AML-193 (cell line): ENCODE results near the gene NEURL1.
"Not testable (repeated sequence)": the region's sequence is repeated elsewhere in the genome, so short reads cannot be mapped to it uniquely, and the experiment has no call there.

ENCODE experiments used
- DNase-seq, 2 experiments: peaks; one replicate each; lab custom pipeline; 2025; lab: John Stamatoyannopoulos, UW

Gene NEURL1

GRCh38 chr10:103622935-103623574 is 129.6 kb downstream of the NEURL1 start:
- DNase-seq: no peak

- DNase-seq: no peak
Observed at GRCh38 chr10:103626178-103626577, 132.7 kb downstream of the NEURL1 start.

GRCh38 chr10:103627111-103627892 is 133.8 kb downstream of the NEURL1 start:
- DNase-seq: no peak

- DNase-seq: no peak
Observed at GRCh38 chr10:103627893-103628292, 134.4 kb downstream of the NEURL1 start.

- no peak for DNase-seq
Observed at GRCh38 chr10:103629581-103629980, 136.1 kb downstream of the NEURL1 start.

- no peak for DNase-seq
Observed at GRCh38 chr10:103630156-103630555, 136.7 kb downstream of the NEURL1 start.

- DNase-seq: no peak
Observed at GRCh38 chr10:103632247-103632642, 138.7 kb downstream of the NEURL1 start.

- DNase-seq: not testable (repeated sequence)
Observed at GRCh38 chr10:103632871-103633270, 139.4 kb downstream of the NEURL1 start.

GRCh38 chr10:103633846-103634245 is 140.3 kb downstream of the NEURL1 start:
- DNase-seq: no peak

- no peak for DNase-seq
Observed at GRCh38 chr10:103635580-103635979, 142.1 kb downstream of the NEURL1 start.

- no peak for DNase-seq
Observed at GRCh38 chr10:103636492-103636891, 143.0 kb downstream of the NEURL1 start.

GRCh38 chr10:103637011-103637410 is 143.5 kb downstream of the NEURL1 start:
- no peak for DNase-seq

- no peak for DNase-seq
Observed at GRCh38 chr10:103637927-103638557, 144.5 kb downstream of the NEURL1 start.

GRCh38 chr10:103638948-103639347 is 145.4 kb downstream of the NEURL1 start:
- no peak for DNase-seq

- DNase-seq: no peak
Observed at GRCh38 chr10:103640436-103641181, 147.1 kb downstream of the NEURL1 start.

GRCh38 chr10:103641326-103641725 is 147.8 kb downstream of the NEURL1 start:
- DNase-seq: no peak
